ENCODE measurements around the gene PNPLA3. TPM values are rescaled to one million over a fixed set of nuclear protein-coding genes. Genes with fewer than 3 reads are reported as not detected.

The PNPLA3 gene
- polyA plus RNA-seq, 4 donors, result 0.94 to 1.8 (median 1.5) TPM

DNA sequence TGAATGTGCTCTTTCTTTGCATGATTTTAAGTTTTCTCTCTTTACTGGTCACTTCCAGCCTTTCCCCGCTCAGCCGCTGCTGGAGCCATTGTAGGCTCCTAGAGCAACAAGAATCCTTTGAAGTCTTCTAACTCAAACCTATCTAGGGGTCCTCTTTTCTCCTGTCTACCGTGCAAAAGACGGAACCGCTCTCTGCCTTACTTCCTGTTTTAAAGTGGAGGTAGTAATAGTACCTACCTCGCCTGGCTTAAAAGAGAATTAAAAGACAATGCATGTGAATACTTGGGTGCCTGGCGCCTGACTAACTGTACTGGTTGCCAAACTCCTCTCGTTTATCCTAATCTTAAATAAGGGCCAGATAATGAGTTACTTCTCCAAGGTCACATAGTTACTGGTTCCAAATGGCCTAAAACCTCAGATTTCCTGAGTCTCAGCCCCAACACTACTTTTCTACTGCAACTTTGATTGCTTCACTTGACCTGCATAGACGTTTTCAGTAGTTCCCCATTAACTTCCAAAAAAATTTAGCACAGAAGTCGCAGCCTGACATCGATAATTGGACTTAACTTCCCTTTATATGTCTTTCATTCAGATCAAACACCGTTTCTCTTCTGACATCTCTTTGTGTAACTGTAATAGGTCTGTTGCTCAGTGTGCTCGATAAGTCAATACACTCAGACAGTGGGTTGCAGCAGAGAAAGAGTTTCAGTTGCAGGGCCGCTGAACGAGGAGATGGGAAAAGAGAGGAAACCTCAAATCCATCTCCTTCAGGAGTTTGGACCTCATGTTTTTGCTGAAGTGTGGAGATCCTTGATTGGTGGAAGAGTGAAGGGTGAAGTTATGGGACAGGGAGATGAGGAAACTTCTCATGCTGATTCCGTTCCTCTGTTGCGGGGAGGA lies 32.5 kb downstream of the PNPLA3 start:
- DNase-seq (ENCODE audit: low read depth in 4 of 4, low spot score in 3 of 4), result no peak

DNA sequence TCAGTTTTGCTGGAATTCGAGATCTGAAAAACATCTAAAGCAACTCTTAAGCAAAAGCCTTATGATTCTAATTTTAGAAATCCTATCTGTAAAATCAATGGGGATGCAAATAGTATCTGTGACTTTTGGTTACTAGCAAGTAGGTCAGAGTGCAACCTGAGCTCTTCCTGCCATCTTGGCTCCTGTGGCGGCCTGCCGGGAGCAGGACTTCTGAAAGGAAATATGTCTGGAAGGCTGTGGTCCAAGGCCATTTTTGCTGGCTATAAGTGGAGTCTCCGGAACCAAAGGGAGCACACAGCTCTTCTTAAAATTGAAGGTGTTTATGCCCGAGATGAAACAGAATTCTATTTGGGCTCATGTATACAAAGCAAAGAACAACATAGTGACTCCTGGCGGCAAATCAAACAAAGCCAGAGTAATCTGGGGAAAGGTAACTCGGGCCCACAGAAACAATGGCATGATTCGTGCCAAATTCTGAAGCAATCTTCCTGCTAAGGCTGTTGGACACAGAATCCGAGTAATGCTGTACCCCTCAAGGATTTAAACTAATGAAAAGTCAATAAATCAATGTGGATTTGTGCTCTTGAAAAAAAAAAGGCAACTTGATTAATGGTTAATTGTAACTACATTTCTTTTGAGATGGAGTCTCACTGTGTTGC lies 33.3 kb downstream of the PNPLA3 start:
- no peak for DNase-seq (ENCODE audit: low read depth in 4 of 4, low spot score in 3 of 4)

GRCh38 chr22:43957871-43958270 lies 34.3 kb downstream of the PNPLA3 start:
- DNase-seq (ENCODE audit: low read depth in 4 of 4, low spot score in 3 of 4), result no peak

- no peak for DNase-seq (ENCODE audit: low read depth in 4 of 4, low spot score in 3 of 4)
Observed at GRCh38 chr22:43964314-43964857, 40.8 kb downstream of the PNPLA3 start.

DNA sequence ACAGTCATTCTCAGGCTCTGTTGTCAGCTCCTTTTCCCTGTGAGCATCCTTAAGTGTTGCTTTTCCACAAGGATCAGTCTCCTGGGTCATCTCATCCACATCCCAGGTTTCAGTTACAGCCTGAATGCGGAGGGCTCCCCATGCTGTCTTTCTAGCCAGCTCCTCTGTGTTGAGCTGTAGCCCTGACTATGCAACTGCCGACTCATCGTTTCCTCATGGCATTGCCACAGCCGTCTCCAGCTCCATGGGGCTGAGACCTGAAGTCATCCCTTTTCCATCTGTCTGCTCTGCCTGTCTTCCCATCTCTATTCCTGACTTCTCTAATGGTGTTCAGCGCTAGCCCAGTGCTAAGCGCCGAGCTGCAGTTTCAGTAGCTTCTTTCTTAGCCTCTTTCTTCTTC lies 43.5 kb downstream of the PNPLA3 start:
- DNase-seq (ENCODE audit: low read depth in 4 of 4, low spot score in 3 of 4), result no peak

GRCh38 chr22:43968614-43969013 lies 45.0 kb downstream of the PNPLA3 start:
- no peak for DNase-seq (ENCODE audit: low read depth in 4 of 4, low spot score in 3 of 4)

- no peak for DNase-seq (ENCODE audit: low read depth in 4 of 4, low spot score in 3 of 4)
Observed at GRCh38 chr22:43969021-43969878, 45.6 kb downstream of the PNPLA3 start.

DNA sequence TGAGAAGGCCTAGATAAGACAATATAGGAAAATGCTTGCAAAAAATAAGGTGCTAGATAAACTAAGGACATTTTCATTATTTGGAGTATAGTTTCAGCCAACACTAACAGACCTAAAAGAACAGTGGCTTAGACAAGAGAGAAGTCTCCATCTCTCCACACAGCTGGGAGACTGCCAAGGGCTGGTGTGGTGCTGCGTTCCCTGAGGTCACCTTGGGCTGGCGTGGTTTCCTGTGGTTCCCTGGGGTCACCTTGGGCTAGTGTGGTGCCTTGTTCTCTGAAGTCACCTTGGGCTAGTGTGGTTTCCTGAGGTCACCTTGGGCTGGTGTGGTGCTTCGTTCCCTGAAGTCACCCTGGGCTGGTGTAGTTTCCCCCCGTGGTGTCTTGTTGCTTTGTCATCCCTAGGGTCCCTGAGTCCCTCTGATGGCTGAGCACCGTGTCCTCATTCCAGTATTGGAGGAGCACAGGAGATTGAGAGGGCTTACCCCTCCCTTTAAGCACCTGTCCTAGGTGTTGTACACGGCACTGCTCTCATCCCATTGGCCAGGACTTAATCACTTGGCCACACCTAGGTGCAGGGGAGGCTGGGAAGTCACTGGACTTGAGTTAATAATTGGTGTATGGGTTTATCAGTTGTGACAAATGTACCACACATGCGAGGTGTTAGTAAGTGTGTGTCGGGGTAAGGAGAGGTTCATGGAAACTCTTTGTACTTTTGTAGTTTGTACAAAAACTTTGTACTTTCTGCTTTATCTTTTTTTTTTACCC lies 46.6 kb downstream of the PNPLA3 start:
- DNase-seq (ENCODE audit: low read depth in 4 of 4, low spot score in 3 of 4), result no peak

DNA sequence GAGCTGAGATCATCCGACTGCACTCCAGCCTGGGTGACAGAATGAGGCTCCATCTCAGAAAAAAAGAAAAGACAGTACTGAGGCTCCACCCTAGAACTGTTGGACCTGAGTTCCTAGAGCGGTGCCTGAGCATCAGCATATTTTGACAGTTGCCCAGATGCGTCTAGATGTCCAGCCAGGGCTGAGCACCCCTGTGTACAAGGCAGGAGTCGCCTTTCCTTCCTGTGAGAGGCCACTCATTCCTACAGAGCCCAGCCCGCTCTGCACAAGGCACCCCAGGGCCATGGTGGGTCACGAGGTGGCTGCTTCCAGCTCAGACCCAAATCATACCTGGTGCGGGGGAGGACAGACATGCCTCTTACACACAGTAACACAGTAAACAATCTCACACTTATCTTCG lies 47.5 kb downstream of the PNPLA3 start:
- DNase-seq (ENCODE audit: low read depth in 4 of 4, low spot score in 3 of 4), result no peak

GRCh38 chr22:43972931-43973462 lies 49.4 kb downstream of the PNPLA3 start:
- DNase-seq (ENCODE audit: low read depth in 4 of 4, low spot score in 3 of 4), result no peak

GRCh38 chr22:43974028-43974545 lies 50.5 kb downstream of the PNPLA3 start:
- no peak for DNase-seq (ENCODE audit: low read depth in 4 of 4, low spot score in 3 of 4)

GRCh38 chr22:43975041-43975440 lies 51.4 kb downstream of the PNPLA3 start:
- DNase-seq (ENCODE audit: low read depth in 4 of 4, low spot score in 3 of 4), result no peak

DNA sequence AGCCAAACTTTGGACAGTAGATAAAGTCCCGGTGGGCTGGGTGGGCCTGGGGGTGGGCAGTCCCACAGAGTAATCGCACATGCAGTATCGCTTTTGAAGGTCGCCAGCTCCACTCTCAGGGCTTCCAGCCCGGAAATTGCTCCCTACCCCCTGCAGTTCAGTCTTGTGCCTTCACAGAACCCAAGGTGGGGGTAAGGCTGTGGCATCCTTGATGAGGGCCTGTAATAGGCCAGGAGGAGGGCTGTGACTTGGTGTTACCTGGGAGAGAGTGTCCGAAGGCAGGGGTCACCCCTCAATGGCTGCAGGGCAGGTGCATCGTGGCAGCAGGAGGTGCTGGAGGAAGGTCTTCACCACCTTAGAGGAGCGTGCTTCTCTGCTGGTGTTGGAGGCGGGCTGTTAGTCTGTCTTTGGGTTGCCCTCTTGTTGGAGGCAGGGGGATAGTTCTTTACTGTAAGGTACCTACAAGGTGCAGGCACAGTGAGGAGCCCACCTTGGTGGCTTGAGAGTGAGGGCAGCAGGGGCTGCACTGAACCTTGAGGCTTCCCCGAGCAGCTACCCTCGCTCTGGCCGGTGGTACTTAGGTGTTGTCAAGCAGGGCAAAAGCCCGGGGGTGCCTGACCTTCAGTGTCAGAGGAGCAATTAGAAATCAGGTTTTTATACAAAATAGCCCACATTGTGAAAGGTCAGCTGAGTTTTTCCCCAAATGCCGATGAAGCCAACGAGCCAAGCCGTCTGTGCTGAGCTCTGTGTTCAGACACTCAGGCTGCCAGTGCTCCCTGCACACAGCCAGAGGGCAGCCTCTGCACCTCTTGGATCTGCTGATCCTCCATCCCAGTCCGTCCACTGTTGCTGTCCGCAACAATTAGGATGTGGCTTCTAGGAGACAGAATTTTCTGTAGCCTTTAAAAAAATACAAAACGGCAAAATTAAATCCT lies 53.5 kb downstream of the PNPLA3 start:
- DNase-seq (ENCODE audit: low read depth in 4 of 4, low spot score in 3 of 4), result no peak

DNA sequence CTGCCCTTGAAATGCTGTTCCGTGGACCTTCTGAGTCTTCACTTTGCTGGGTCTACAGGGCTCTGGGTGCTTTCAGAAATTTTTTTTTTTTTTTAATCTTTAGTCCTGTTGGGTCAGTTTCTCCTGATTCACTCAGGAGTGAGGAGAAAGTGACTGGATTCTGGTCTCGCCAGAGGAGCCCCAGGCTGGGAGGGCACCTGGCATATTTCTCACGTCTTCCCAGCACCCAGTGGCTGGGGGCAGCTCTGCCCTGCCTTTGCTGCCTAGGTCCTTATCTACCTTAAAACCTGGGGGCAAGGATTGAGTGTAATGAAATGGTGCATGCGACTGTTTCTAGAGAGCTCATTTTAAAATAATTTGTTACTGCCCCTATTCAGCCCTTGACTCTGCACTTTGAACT lies 55.0 kb downstream of the PNPLA3 start:
- DNase-seq (ENCODE audit: low read depth in 4 of 4, low spot score in 3 of 4), result no peak

DNA sequence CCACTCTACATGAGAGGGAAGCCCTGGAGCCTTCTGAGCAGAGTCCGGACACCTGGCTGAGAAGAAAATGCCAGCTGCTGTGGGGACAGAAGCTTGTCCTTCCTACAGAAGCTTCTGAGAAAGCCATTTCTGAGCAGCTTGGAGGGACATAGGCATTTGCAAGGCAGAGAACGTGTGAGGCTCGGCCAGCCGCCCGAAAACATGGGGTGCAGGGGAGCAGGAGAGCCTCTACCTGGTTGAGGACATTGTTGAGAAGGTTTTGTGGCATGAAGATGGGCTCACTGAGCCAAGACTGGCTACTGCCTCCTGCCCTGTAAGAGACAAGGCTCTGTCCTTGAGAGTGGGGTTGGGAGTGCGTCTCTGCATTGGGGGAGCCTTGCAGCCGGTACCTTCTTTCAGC lies 57.0 kb downstream of the PNPLA3 start:
- DNase-seq (ENCODE audit: low read depth in 4 of 4, low spot score in 3 of 4), result no peak

GRCh38 chr22:43980996-43981395 lies 57.4 kb downstream of the PNPLA3 start:
- no peak for DNase-seq (ENCODE audit: low read depth in 4 of 4, low spot score in 3 of 4)

DNA sequence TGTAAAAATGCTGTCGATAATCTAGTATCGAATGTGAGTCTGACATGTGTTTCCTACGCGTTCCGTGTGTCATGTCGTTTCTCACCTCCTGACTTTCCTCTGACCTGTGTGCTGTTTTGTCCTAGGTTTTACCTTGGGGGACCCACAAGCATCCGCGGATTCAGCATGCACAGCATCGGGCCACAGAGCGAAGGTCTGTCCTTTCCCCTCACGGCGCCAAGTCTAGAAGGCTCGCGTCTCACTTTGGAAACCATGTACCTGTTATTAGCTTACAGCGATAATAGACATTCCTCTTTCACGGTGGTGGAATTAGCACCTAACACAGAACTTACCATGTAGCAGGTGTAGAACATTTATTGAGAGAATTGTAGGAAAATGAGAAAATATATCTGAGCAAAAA lies 60.2 kb downstream of the PNPLA3 start:
- no peak for DNase-seq (ENCODE audit: low read depth in 4 of 4, low spot score in 3 of 4)

DNA sequence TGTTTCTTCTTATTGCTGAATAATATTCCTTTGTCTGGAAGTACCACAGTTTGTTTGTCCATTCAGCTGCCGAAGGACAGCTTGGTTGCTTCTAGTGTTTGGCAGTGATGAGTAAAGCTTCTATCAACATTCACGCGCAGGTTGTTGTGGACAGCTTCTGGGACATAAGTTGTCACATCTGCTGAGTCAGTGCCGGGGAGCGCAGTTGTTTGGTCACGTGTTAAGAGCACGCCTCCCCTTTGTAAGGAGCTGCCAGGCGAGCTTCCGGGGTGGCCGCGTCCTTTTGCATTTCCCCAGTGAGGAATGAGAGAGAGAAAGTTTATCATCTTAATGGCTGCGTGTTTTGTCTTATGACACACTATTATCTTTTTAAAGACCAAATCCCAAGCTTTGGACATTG lies 61.9 kb downstream of the PNPLA3 start:
- no peak for DNase-seq (ENCODE audit: low read depth in 4 of 4, low spot score in 3 of 4)

Data from left renal pelvis (tissue), 4 donors.